KBM-7 (cell line): Measurements from ENCODE around the gene ANKRD35.

ENCODE experiments used
- DNase-seq: peaks from one replicate; pipeline ENCODE4 v3.0.0-alpha.2; 2015
- in situ Hi-C: fragments of 300-500 bp; cut with MboI; formaldehyde crosslinking; loops from 2 replicates; pipeline ENCODE4 v1.14.3; 2020; ENCODE audit warnings: low sequenced_read_pairs, low pct_unique_long_range_greater_than_20kb, mixed read lengths

The ANKRD35 gene

GRCh38 chr1:145901312-145902021, 15.8 kb upstream of the ANKRD35 start:
- DNase-seq = no peak
- in situ Hi-C loops = no loop called here

GRCh38 chr1:145898756-145899155, 13.1 kb upstream of the ANKRD35 start:
- in situ Hi-C loops = no loop called here
- DNase-seq = no peak

- in situ Hi-C loops = no loop called here
Measured at GRCh38 chr1:145897969-145898368, 12.3 kb upstream of the ANKRD35 start.

GRCh38 chr1:145895471-145895870, 9.8 kb upstream of the ANKRD35 start:
- no peak for DNase-seq
- in situ Hi-C loops = no loop called here

More at GRCh38 chr1:145897969-145898368, 12.3 kb upstream of the ANKRD35 start:
- DNase-seq = no peak

GRCh38 chr1:145893306-145894055, 7.8 kb upstream of the ANKRD35 start:
- no peak for DNase-seq
- in situ Hi-C loops = no loop called here

- in situ Hi-C loops = no loop called here
Measured at GRCh38 chr1:145892486-145893087, 6.9 kb upstream of the ANKRD35 start.

GRCh38 chr1:145891587-145892485, 6.2 kb upstream of the ANKRD35 start:
- in situ Hi-C loops = no loop called here

More at GRCh38 chr1:145892486-145893087, 6.9 kb upstream of the ANKRD35 start:
- no peak for DNase-seq

GRCh38 chr1:145891143-145891542, 5.5 kb upstream of the ANKRD35 start:
- no peak for DNase-seq

More at GRCh38 chr1:145891587-145892485, 6.2 kb upstream of the ANKRD35 start:
- DNase-seq = peak; percentile 93

GRCh38 chr1:145889722-145890121, 4.1 kb upstream of the ANKRD35 start:
- DNase-seq = no peak
- in situ Hi-C loops = no loop called here

More at GRCh38 chr1:145891143-145891542, 5.5 kb upstream of the ANKRD35 start:
- in situ Hi-C loops = no loop called here

- in situ Hi-C loops = no loop called here
- no peak for DNase-seq
Measured at GRCh38 chr1:145887631-145888030, 2.0 kb upstream of the ANKRD35 start.

GRCh38 chr1:145886816-145887215, 1.1 kb upstream of the ANKRD35 start:
- in situ Hi-C loops = no loop called here
- DNase-seq = no peak

GRCh38 chr1:145886390-145886789, 724 bp upstream of the ANKRD35 start:
- in situ Hi-C loops = no loop called here
- DNase-seq = no peak

- in situ Hi-C loops = no loop called here
- DNase-seq = no peak
Measured at GRCh38 chr1:145884675-145885074, 991 bp downstream of the ANKRD35 start.

- DNase-seq = peak; percentile 48
- in situ Hi-C loops = no loop called here
Measured at GRCh38 chr1:145879775-145880174, 5.9 kb downstream of the ANKRD35 start.

- in situ Hi-C loops = no loop called here
- DNase-seq = no peak
Measured at GRCh38 chr1:145878724-145879123, 6.9 kb downstream of the ANKRD35 start.

GRCh38 chr1:145877923-145878486, 7.7 kb downstream of the ANKRD35 start:
- DNase-seq = no peak
- in situ Hi-C loops = no loop called here

GRCh38 chr1:145874646-145875045, 11.0 kb downstream of the ANKRD35 start:
- in situ Hi-C loops = no loop called here
- no peak for DNase-seq

GRCh38 chr1:145871994-145872924, 13.4 kb downstream of the ANKRD35 start:
- peak; percentile 70 for DNase-seq
- in situ Hi-C loops = no loop called here
